ENCODE measurements around the gene MEOX2.
A peak's percentile ranks its signal among the peaks of the same experiment; 100 is the strongest.

MEOX2 gene

DNA sequence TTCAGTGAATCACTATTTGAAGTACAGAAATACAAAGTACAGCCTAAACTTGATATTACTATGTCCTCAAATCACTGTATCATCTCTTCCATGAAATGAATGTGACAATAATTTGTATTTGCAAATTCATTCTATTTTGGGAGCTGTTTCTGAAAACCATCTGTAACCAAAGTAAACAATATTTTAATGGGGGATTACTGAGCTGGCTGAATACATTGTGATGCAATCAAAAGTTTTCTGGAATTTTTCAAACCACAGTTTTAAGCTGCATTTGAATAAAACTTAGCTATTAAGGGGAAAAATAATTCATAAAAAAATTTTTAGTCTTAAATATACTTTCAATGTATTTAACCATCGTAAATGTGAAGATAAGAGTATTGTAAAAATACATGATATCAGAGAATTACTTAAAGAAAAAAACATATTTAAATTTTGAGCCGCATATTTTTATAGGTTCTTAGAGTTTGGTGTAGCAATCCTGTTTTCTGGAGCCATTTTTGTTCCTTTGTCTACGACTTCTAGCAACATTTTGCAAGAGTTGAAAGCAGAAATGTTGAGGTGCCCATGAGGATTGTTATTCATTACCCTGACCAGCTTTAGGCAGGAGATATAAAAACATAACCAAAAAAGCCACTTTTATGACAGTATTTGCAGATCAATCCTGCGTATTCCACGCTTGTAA lies 78.8 kb downstream of the MEOX2 start:
- DNase-seq = no peak

DNA sequence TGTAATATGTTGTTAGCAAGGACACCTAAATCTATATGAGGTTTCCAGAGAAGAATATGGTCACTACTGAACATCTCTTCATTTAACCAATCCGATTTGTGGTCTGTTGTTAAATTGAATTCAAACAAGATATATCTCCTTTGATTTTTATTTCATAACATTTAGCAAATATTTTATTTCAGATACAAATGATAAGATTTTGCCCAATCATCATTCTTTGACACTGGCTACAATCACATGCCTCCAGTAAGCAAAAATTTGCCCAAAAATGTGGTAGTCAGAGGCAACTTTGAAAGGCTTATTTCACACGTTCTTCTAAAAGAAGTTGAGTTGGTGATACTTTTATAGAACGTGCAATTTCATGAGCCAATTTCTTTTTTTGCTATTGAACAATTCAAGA lies 79.9 kb downstream of the MEOX2 start:
- no peak for DNase-seq

- DNase-seq = no peak
Measured at GRCh38 chr7:15604166-15604565, 82.3 kb downstream of the MEOX2 start.

DNA sequence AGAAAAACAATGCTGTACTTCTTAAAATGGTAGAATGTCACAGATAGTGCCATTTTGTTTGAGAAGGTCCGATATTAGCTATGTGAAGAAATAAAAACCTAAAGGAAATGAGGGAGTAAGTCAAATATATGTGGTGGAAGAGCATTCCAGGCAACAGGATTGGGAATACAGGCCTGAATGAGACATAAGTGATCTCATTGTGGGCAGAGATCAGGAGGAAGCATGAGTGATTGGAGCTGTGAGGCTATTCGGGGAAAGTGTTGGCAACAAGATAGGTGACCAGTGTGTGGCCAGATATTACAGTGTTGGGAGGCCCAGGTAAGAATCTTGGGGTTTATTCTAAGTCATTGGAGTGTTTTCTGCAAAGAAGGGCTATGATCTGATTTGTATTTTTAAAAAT lies 83.4 kb downstream of the MEOX2 start:
- no peak for DNase-seq

DNA sequence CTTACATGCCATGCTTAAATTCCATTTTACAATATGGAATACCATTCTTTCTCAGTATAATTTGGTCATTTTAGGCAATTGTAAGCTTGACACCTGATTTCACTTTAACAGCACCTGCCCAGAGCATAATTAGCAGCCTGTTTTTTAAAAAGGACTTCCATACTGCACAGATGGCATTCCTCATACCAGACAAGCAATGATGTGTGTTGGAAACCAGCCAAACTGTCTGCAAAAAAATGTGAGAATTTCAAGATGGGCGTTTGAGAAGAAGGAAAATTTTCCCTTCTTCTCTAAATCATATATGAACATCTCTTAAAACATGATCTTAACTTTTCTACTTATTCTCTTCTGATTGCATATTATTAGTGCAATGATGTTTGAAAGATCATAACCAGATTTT lies 84.2 kb downstream of the MEOX2 start:
- DNase-seq = peak in 2 of 3 experiments; percentile 26 to 87

DNA sequence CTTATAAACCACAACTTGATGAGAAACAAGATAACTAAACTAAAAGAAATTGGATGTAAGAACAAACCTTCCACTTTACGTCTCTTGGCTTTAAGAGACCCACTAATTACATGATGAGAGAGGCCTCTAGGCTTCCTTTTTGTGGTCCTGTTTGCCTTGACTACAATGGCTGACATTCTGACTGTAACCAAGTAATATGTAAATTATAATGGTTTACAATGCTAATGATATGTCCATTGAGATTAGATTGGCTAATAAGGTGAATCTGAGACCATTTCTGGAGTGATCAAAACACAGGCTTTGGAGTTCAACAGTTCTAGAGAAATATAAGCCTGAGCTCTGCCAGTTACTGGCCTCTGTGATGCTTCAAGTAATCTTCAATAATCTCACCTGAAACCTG lies 85.3 kb downstream of the MEOX2 start:
- DNase-seq = no peak

DNA sequence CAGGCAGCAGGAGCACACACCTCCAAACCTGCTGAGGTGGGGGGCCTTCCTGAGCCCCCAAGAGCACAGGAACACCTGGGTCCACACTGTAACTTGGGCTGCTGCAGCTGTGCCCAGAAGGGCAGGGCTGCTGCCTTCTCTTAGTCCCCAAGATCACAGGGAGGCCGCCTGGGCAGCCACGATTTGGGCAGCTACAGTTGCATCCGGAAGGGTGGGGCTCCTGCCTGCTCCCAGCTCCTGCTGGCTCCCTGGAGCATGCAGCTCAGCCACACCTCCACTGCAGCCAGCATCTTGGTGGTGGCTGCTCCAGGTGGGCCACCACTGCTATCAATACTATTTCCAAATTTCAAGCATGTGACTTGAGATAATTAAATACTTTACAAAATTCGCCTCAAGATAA lies 86.2 kb downstream of the MEOX2 start:
- no peak for DNase-seq

- DNase-seq = no peak
Measured at GRCh38 chr7:15594461-15594860, 92.0 kb downstream of the MEOX2 start.

DNA sequence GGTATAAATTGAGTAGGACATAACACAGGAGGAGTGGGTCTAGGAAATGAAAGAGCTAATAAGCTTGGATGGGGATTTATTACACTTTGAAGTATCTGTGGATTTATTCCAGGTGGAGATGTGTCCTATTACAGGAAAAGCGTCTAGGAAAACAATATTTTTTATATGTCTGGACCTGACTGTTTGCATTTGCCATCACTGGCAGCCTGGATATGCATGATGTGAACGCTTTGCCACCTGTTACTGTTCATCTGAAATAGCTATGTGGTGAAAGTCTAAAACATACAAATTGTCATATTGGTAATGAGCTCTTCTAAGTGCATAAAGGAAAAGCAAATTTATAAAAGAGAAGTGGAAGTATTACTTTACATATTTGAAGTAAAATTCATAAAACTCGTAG lies 93.1 kb downstream of the MEOX2 start:
- peak in 2 of 3 experiments; percentile 8 to 53 for DNase-seq

- DNase-seq = no peak
Measured at GRCh38 chr7:15586266-15586665, 100.2 kb downstream of the MEOX2 start.

GRCh38 chr7:15584575-15584974 lies 101.9 kb downstream of the MEOX2 start:
- DNase-seq = no peak

DNA sequence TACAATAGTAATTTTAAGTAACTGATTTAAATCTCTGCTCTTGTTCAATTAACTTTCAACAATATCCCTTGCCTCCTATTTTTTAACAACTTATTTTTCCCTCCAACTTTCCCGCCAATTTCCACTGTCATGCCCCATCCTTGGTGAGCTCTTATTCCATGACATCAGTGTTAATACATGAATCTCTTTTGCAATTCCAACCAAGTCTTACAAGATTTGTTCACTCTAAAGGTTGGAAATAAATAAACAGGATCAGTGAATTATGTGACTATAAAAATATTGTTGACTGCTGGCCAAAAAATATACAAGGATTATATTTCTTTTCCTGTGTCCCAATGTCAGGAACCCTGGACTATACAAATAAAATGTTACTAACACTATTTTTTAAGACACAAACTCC lies 103.7 kb downstream of the MEOX2 start:
- DNase-seq = no peak

DNA sequence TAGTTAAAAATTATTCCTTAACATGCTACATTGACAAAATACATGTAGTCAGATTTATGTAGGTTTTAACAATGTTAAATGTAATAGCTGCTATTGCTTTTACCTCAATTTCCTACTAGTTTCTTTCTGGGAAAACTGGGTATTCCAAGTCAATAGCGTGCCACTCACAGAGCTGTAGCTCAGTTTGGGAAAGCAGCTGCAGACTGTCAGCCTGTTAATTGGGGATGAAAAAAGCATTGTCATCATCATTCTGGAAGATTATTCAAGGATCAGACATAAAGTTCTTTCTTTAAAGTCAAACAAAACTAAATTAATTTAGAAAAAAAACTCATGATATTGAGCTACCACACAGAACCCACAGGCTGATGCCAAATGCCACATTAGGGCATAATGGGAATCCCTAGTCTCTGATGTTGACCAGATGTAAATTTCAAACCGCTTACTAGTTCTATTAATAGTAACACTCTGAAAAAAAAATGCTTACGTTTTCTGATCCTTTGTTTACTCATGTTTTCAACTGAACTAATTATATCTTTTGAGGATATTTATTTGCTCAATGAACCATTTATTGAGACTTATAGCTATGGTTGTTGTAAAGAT lies 105.0 kb downstream of the MEOX2 start:
- peak in 1 of 3 experiments; percentile 55 for DNase-seq

- no peak for DNase-seq
Measured at GRCh38 chr7:15580604-15581351, 105.7 kb downstream of the MEOX2 start.

- DNase-seq = peak in 1 of 3 experiments; percentile 75
Measured at GRCh38 chr7:15577600-15577999, 108.9 kb downstream of the MEOX2 start.

GRCh38 chr7:15571301-15571878 lies 115.1 kb downstream of the MEOX2 start:
- no peak for DNase-seq

GRCh38 chr7:15567652-15568051 lies 118.8 kb downstream of the MEOX2 start:
- peak in 1 of 3 experiments; percentile 23 for DNase-seq

GRCh38 chr7:15567036-15567435 lies 119.4 kb downstream of the MEOX2 start:
- no peak for DNase-seq

DNA sequence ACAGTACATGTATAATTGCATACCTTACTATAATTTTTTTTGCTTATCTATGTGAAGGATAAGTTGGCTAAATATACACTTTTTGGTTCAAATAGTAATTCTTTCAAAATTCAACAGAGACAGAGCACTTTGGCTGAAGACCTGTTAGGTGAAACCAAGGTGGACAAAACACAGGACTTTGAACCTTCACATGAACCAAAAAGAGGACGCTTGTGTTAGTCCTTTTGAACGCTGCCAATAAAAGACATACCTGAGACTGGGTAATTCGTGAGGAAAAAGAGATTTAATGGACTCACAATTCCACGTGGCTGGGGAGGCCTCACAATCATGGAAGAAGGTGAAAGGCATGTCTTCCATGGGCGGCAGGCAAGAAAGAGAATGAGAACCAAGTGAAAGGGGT lies 120.0 kb downstream of the MEOX2 start:
- no peak for DNase-seq

- DNase-seq = peak in 1 of 3 experiments; percentile 38
Measured at GRCh38 chr7:15561835-15562234, 124.6 kb downstream of the MEOX2 start, which contains the start of gene AGMO. AGMO (minus strand) TSS chr7:15562015.
